Measurements from ENCODE around the gene CCDC178.
"Not testable (repeated sequence)": the region's sequence is repeated elsewhere in the genome, so short reads cannot be mapped to it uniquely, and the experiment has no call there.

The CCDC178 gene

GRCh38 chr18:33356735-33357134 lies 83.8 kb downstream of the CCDC178 start:
- H3K4me3 ChIP-seq (replicated peaks; ENCODE audit: insufficient read depth, low read length) = no peak overlapping the region
- no peak for DNase-seq (ENCODE audit: low read depth in 1 of 2, low spot score in 1 of 2)
- TF ChIP-seq SPI1 (IDR thresholded peaks at IDR 0.05; ENCODE audit: borderline replicate concordance, low read depth) (no peak), GABPA (IDR thresholded peaks at IDR 0.05; ENCODE audit: low read depth) (no peak), REST (IDR thresholded peaks at IDR 0.05; ENCODE audit: insufficient replicate concordance, low read depth) (no peak), CTCF (IDR thresholded peaks at IDR 0.05; ENCODE audit: insufficient read depth, low read length) (no peak), POLR2AphosphoS5 (IDR thresholded peaks at IDR 0.05; ENCODE audit: low read depth) (no peak)
- no peak overlapping the region for H3K27ac ChIP-seq (replicated peaks)
- H3K27me3 ChIP-seq (ENCODE audit: insufficient read depth, poor library complexity, severe bottlenecking) = no peaks in the 10 kb centered on the region

GRCh38 chr18:33355756-33356155 lies 84.8 kb downstream of the CCDC178 start:
- Histone ChIP-seq H3K4me3 (replicated peaks; ENCODE audit: insufficient read depth, low read length) (no peak overlapping the region), H3K27me3 (ENCODE audit: insufficient read depth, poor library complexity, severe bottlenecking) (no peaks in the 10 kb centered on the region), H3K27ac (replicated peaks) (no peak overlapping the region)
- TF ChIP-seq GABPA (IDR thresholded peaks at IDR 0.05; ENCODE audit: low read depth) (no peak), SPI1 (IDR thresholded peaks at IDR 0.05; ENCODE audit: borderline replicate concordance, low read depth) (no peak)
- no peak for DNase-seq (ENCODE audit: low read depth in 1 of 2, low spot score in 1 of 2)

- no peak for DNase-seq (ENCODE audit: low read depth in 1 of 2, low spot score in 1 of 2)
- no peak overlapping the region for H3K27ac ChIP-seq (replicated peaks)
- no peaks in the 10 kb centered on the region for H3K27me3 ChIP-seq (ENCODE audit: insufficient read depth, poor library complexity, severe bottlenecking)
- TF ChIP-seq POLR2AphosphoS5 (IDR thresholded peaks at IDR 0.05; ENCODE audit: low read depth) = no peak
- no peak for TF ChIP-seq REST (IDR thresholded peaks at IDR 0.05; ENCODE audit: insufficient replicate concordance, low read depth)
- TF ChIP-seq GABPA (IDR thresholded peaks at IDR 0.05; ENCODE audit: low read depth) = no peak
- no peak for TF ChIP-seq SPI1 (IDR thresholded peaks at IDR 0.05; ENCODE audit: borderline replicate concordance, low read depth)
- TF ChIP-seq CTCF (IDR thresholded peaks at IDR 0.05; ENCODE audit: insufficient read depth, low read length) = no peak
- H3K4me3 ChIP-seq (replicated peaks; ENCODE audit: insufficient read depth, low read length) = no peak overlapping the region
Measured at GRCh38 chr18:33355263-33355662, 85.3 kb downstream of the CCDC178 start.

GRCh38 chr18:33350256-33350655 lies 90.3 kb downstream of the CCDC178 start:
- no peak for DNase-seq (ENCODE audit: low read depth in 1 of 2, low spot score in 1 of 2)
- H3K27me3 ChIP-seq (ENCODE audit: insufficient read depth, poor library complexity, severe bottlenecking) = no peaks in the 10 kb centered on the region
- no peak for TF ChIP-seq POLR2AphosphoS5 (IDR thresholded peaks at IDR 0.05; ENCODE audit: low read depth)
- TF ChIP-seq SPI1 (IDR thresholded peaks at IDR 0.05; ENCODE audit: borderline replicate concordance, low read depth) = no peak
- no peak for TF ChIP-seq GABPA (IDR thresholded peaks at IDR 0.05; ENCODE audit: low read depth)
- TF ChIP-seq CTCF (IDR thresholded peaks at IDR 0.05; ENCODE audit: insufficient read depth, low read length) = no peak
- no peak for TF ChIP-seq REST (IDR thresholded peaks at IDR 0.05; ENCODE audit: insufficient replicate concordance, low read depth)
- no peak overlapping the region for H3K4me3 ChIP-seq (replicated peaks; ENCODE audit: insufficient read depth, low read length)
- no peak overlapping the region for H3K27ac ChIP-seq (replicated peaks)

GRCh38 chr18:33339733-33340132 lies 100.8 kb downstream of the CCDC178 start:
- not testable (repeated sequence) for DNase-seq (ENCODE audit: low read depth in 1 of 2, low spot score in 1 of 2); H3K27me3 ChIP-seq (ENCODE audit: insufficient read depth, poor library complexity, severe bottlenecking); H3K4me3 ChIP-seq (replicated peaks; ENCODE audit: insufficient read depth, low read length); H3K27ac ChIP-seq (replicated peaks)

All from HL-60 (cell line).